ENCODE data around the gene FETUB.
"Not testable (repeated sequence)": the region's sequence is repeated elsewhere in the genome, so short reads cannot be mapped to it uniquely, and the experiment has no call there.

The FETUB gene

DNA sequence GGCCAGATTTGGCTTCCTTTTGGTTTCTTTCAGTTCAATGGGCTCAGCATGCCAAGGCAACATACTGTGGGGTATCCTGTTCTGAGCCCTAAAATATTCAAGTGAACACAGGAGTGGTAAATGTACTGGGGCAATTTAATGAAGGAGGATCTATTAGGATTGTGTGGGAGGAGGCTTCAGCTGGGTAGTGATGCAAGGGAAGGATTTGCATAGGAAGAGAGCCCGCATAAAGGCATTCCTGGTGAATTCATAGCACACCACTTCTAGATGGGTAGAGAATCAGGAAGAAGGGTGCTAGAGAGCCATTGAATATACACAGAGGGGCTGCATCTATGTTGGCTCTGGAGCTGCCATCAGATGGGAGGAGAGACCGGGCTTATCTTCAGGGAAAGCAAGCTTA, 56.3 kb downstream of the FETUB start:
- no peak for DNase-seq (ENCODE audit: low read depth in 1 of 2, low spot score in 1 of 2)
- TF ChIP-seq, protein P1, sequence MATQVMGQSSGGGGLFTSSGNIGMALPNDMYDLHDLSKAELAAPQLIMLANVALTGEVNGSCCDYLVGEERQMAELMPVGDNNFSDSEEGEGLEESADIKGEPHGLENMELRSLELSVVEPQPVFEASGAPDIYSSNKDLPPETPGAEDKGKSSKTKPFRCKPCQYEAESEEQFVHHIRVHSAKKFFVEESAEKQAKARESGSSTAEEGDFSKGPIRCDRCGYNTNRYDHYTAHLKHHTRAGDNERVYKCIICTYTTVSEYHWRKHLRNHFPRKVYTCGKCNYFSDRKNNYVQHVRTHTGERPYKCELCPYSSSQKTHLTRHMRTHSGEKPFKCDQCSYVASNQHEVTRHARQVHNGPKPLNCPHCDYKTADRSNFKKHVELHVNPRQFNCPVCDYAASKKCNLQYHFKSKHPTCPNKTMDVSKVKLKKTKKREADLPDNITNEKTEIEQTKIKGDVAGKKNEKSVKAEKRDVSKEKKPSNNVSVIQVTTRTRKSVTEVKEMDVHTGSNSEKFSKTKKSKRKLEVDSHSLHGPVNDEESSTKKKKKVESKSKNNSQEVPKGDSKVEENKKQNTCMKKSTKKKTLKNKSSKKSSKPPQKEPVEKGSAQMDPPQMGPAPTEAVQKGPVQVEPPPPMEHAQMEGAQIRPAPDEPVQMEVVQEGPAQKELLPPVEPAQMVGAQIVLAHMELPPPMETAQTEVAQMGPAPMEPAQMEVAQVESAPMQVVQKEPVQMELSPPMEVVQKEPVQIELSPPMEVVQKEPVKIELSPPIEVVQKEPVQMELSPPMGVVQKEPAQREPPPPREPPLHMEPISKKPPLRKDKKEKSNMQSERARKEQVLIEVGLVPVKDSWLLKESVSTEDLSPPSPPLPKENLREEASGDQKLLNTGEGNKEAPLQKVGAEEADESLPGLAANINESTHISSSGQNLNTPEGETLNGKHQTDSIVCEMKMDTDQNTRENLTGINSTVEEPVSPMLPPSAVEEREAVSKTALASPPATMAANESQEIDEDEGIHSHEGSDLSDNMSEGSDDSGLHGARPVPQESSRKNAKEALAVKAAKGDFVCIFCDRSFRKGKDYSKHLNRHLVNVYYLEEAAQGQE (IDR thresholded peaks at IDR 0.05; ENCODE audit: insufficient replicate concordance, low read depth), result no peak
- TF ChIP-seq, protein P2, sequence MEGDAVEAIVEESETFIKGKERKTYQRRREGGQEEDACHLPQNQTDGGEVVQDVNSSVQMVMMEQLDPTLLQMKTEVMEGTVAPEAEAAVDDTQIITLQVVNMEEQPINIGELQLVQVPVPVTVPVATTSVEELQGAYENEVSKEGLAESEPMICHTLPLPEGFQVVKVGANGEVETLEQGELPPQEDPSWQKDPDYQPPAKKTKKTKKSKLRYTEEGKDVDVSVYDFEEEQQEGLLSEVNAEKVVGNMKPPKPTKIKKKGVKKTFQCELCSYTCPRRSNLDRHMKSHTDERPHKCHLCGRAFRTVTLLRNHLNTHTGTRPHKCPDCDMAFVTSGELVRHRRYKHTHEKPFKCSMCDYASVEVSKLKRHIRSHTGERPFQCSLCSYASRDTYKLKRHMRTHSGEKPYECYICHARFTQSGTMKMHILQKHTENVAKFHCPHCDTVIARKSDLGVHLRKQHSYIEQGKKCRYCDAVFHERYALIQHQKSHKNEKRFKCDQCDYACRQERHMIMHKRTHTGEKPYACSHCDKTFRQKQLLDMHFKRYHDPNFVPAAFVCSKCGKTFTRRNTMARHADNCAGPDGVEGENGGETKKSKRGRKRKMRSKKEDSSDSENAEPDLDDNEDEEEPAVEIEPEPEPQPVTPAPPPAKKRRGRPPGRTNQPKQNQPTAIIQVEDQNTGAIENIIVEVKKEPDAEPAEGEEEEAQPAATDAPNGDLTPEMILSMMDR (IDR thresholded peaks at IDR 0.05; ENCODE audit: insufficient read depth, low read length), result no peak
- TF ChIP-seq POLR2AphosphoS5 (IDR thresholded peaks at IDR 0.05; ENCODE audit: low read depth) (no peak), SPI1 (IDR thresholded peaks at IDR 0.05; ENCODE audit: borderline replicate concordance, low read depth) (no peak), GABPA (IDR thresholded peaks at IDR 0.05; ENCODE audit: low read depth) (no peak)
- H3K4me3 ChIP-seq (replicated peaks; ENCODE audit: insufficient read depth, low read length), result no peak overlapping the region
- no peaks in the 10 kb centered on the region for H3K27me3 ChIP-seq (ENCODE audit: insufficient read depth, poor library complexity, severe bottlenecking)
- no peak overlapping the region for H3K27ac ChIP-seq (replicated peaks)

DNA sequence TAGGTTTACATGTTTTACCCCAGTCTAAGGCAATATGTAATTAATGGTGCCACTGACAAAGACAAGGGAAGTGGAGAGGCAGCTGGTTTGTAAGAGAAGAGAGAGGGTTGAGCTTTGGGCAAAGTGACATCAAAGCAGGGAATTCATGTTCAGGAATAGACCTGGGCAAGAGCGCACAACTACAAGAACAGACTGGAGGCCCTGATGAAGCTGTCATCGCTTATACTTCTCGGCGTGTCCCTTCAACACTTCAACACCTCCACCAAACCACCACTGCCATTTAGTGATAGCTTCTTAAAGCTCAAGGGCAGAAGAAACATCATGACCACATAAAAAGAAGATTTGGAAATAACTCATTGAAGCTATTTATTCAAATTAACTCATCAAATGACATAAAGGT, 57.3 kb downstream of the FETUB start:
- H3K27ac ChIP-seq (replicated peaks), result no peak overlapping the region
- TF ChIP-seq, protein P2 (IDR thresholded peaks at IDR 0.05; ENCODE audit: insufficient read depth, low read length), result no peak
- TF ChIP-seq SPI1 (IDR thresholded peaks at IDR 0.05; ENCODE audit: borderline replicate concordance, low read depth) (no peak), GABPA (IDR thresholded peaks at IDR 0.05; ENCODE audit: low read depth) (no peak), POLR2AphosphoS5 (IDR thresholded peaks at IDR 0.05; ENCODE audit: low read depth) (no peak)
- TF ChIP-seq, protein P1 (IDR thresholded peaks at IDR 0.05; ENCODE audit: insufficient replicate concordance, low read depth), result no peak

DNA sequence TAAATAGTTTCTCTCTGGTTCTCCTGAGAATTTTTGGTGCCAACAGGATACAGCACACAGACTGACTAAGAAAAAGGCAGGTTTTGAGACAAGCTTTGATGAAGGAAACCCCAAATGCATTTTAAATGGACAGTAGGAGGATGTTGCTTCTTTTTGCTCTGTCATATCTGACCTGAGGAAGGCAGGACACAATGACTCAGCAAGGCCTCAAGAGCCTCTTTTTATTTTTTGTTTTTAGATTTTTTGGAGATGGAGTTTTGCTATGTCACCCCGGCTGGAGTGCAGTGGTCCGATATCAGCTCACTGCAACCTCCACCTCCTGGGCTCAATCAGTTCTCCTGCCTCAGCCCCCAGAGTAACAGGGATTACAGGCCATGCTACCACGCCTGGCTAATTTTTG, 60.1 kb downstream of the FETUB start:
- DNase-seq (ENCODE audit: low read depth in 1 of 2, low spot score in 1 of 2), result no peak
- Histone ChIP-seq H3K27ac (replicated peaks) (no peak overlapping the region), H3K27me3 (ENCODE audit: insufficient read depth, poor library complexity, severe bottlenecking) (no peaks in the 10 kb centered on the region), H3K4me3 (replicated peaks; ENCODE audit: insufficient read depth, low read length) (no peak overlapping the region)
- TF ChIP-seq, protein P1 (IDR thresholded peaks at IDR 0.05; ENCODE audit: insufficient replicate concordance, low read depth), result no peak
- TF ChIP-seq GABPA (IDR thresholded peaks at IDR 0.05; ENCODE audit: low read depth) (no peak), POLR2AphosphoS5 (IDR thresholded peaks at IDR 0.05; ENCODE audit: low read depth) (no peak), SPI1 (IDR thresholded peaks at IDR 0.05; ENCODE audit: borderline replicate concordance, low read depth) (no peak)
- TF ChIP-seq, protein P2 (IDR thresholded peaks at IDR 0.05; ENCODE audit: insufficient read depth, low read length), result no peak

More for the DNA sequence above, 57.3 kb downstream of the FETUB start:
- Histone ChIP-seq H3K4me3 (replicated peaks; ENCODE audit: insufficient read depth, low read length) (no peak overlapping the region), H3K27me3 (ENCODE audit: insufficient read depth, poor library complexity, severe bottlenecking) (no peaks in the 10 kb centered on the region)
- DNase-seq (ENCODE audit: low read depth in 1 of 2, low spot score in 1 of 2), result no peak

DNA sequence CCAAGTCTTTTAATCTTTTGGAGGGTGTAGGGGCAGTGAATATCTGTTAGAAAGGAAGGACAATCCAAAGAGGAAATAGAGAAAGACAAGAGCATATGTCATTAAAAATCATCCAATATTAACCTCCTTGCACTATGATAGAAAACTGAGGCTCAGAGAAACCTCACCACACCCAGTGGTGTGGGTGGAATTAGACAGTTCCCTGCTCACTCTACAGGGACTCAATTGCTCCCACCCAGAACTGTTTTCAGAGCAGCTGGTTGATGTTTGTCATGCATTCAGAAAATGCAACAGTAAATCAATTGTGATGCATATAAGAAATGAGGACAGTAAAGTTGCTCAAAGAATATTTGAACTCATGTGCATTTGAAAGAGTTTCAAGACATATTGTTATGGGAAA, 62.3 kb downstream of the FETUB start:
- DNase-seq (ENCODE audit: low read depth in 1 of 2, low spot score in 1 of 2); H3K27me3 ChIP-seq (ENCODE audit: insufficient read depth, poor library complexity, severe bottlenecking); H3K27ac ChIP-seq (replicated peaks); H3K4me3 ChIP-seq (replicated peaks; ENCODE audit: insufficient read depth, low read length): not testable (repeated sequence)
